Dedifferentiated amniotic fluid mesenchymal stem cell (primary cell): ENCODE measurements around the gene FRMD4B.
"Not testable (repeated sequence)": the region's sequence is repeated elsewhere in the genome, so short reads cannot be mapped to it uniquely, and the experiment has no call there.

Experiments
- DNase-seq: peaks from one replicate; pipeline ENCODE4 v3.0.0-alpha.2; 2016; ENCODE audit errors: extremely low spot score

The FRMD4B gene

GRCh38 chr3:69244039-69244438 is 141.8 kb downstream of the FRMD4B start:
- no peak for DNase-seq

- DNase-seq = no peak
These were observed 144.1 kb downstream of the FRMD4B start for GRCh38 chr3:69241769-69242168.

- DNase-seq = no peak
These were observed 145.0 kb downstream of the FRMD4B start for GRCh38 chr3:69240651-69241568.

GRCh38 chr3:69239063-69239462 is 146.8 kb downstream of the FRMD4B start:
- no peak for DNase-seq

- no peak for DNase-seq
These were observed 148.8 kb downstream of the FRMD4B start for GRCh38 chr3:69236812-69237707.

- DNase-seq = no peak
These were observed 150.0 kb downstream of the FRMD4B start for GRCh38 chr3:69235882-69236281.

- DNase-seq = not testable (repeated sequence)
These were observed 150.7 kb downstream of the FRMD4B start for GRCh38 chr3:69235227-69235626.

GRCh38 chr3:69232482-69232881 is 153.4 kb downstream of the FRMD4B start:
- DNase-seq = no peak

- DNase-seq = no peak
These were observed 153.9 kb downstream of the FRMD4B start for GRCh38 chr3:69231929-69232440.

GRCh38 chr3:69226071-69226470 is 159.8 kb downstream of the FRMD4B start:
- no peak for DNase-seq

GRCh38 chr3:69219101-69219708 is 166.7 kb downstream of the FRMD4B start:
- no peak for DNase-seq

- no peak for DNase-seq
These were observed 167.8 kb downstream of the FRMD4B start for GRCh38 chr3:69218079-69218478.

GRCh38 chr3:69216981-69217380 is 168.9 kb downstream of the FRMD4B start:
- no peak for DNase-seq

GRCh38 chr3:69214241-69214640 is 171.6 kb downstream of the FRMD4B start:
- no peak for DNase-seq

- peak; percentile 36 for DNase-seq
These were observed 173.3 kb downstream of the FRMD4B start for GRCh38 chr3:69212411-69213160.

- DNase-seq = no peak
These were observed 175.7 kb downstream of the FRMD4B start for GRCh38 chr3:69210068-69210730.

- DNase-seq = no peak
These were observed 176.5 kb downstream of the FRMD4B start for GRCh38 chr3:69209413-69209812.

- no peak for DNase-seq
These were observed 178.9 kb downstream of the FRMD4B start for GRCh38 chr3:69207031-69207430.

GRCh38 chr3:69205385-69205784 is 180.5 kb downstream of the FRMD4B start:
- DNase-seq = no peak

GRCh38 chr3:69204315-69204957 is 181.5 kb downstream of the FRMD4B start:
- DNase-seq = no peak
